Sigmoid colon (tissue), 7 donors: ENCODE data around the gene NEDD1. TPM values are rescaled to one million over a fixed set of nuclear protein-coding genes. Genes with fewer than 3 reads are reported as not detected.

Experiments used
- DNase-seq: peaks from one replicate; pipeline ENCODE4 v3.0.0-alpha.2; 2019
- H3K27ac ChIP-seq, 4 donors: fragments of 200-600 bp; sonication (generic); one replicate each; pipeline ENCODE4 v1.5.1; 2016 to 2019; ENCODE audit warnings: mild to moderate bottlenecking in 1 of 4
- H3K27me3 ChIP-seq, 3 donors: fragments of 200-600 bp; sonication (generic); one replicate each; pipeline ENCODE4 v1.5.1; 2019; ENCODE audit warnings: mild to moderate bottlenecking in 1 of 3
- H3K36me3 ChIP-seq, 4 donors: fragments of 200-600 bp; sonication (generic); one replicate each; pipeline ENCODE4 v1.5.1; 2016 to 2019
- H3K4me1 ChIP-seq, 4 donors: fragments of 200-600 bp; sonication (generic); one replicate each; pipeline ENCODE4 v1.5.1; 2017 to 2019
- H3K4me3 ChIP-seq, 4 donors: fragments of 200-600 bp; sonication (generic); one replicate each; pipeline ENCODE4 v1.5.1; 2017 to 2019; ENCODE audit warnings: mild to moderate bottlenecking in 2 of 4, moderate library complexity in 1 of 4
- H3K9me3 ChIP-seq, 4 donors: fragments of 200-600 bp in 3 of 4; sonication (generic) in 3 of 4; one replicate each; pipeline versions ENCODE4 v1.5.1 to v1.6.1; 2013 to 2019
- CTCF ChIP-seq, 4 experiments: fragments of 450-650 bp in 3 of 4; fragments of 200-600 bp in 1 of 4; IDR thresholded peaks; one replicate each; pipeline ENCODE4 v1.5.1; 2016 to 2019; ENCODE audit warnings: antibody characterized with exemption in 4 of 4, mild to moderate bottlenecking in 3 of 4, moderate library complexity in 2 of 4
- EP300 ChIP-seq, 4 donors: sonication (generic); formaldehyde crosslinking; IDR thresholded peaks; one replicate each; pipeline ENCODE4 v1.6.1; 2017; ENCODE audit warnings: antibody characterized with exemption in 4 of 4
- POLR2A ChIP-seq, 2 donors: fragments of 450-650 bp; IDR thresholded peaks; one replicate each; pipeline ENCODE4 v1.6.1; 2016; ENCODE audit warnings: antibody characterized with exemption in 2 of 2, mild to moderate bottlenecking in 2 of 2, moderate library complexity in 2 of 2
- POLR2AphosphoS5 ChIP-seq, 4 donors: sonication (generic); formaldehyde crosslinking; IDR thresholded peaks; one replicate each; pipeline ENCODE4 v1.6.1; 2017; ENCODE audit warnings: antibody characterized with exemption in 4 of 4
- WGBS, 2 donors: extraction: QIAGEN DNeasy Blood & Tissue Kit; methylation state at CpG; one replicate each; pipeline ENCODE4 v1.1.7; 2013; 5-methylcytosine and 5-hydroxymethylcytosine counted together
- intact Hi-C: fragments of 100-400 bp; cut with DNase I; formaldehyde crosslinking; loops from one replicate; pipeline ENCODE4 v1.15.1; 2023
- polyA plus RNA-seq, 3 donors: library from polyadenylated mRNA; stranded (reverse); fragments of 200-250 nt; gene quantifications; one replicate each; pipeline ENCODE4 v1.2.3, GENCODE V29; 2013
- small RNA-seq, 3 donors: library from RNA; depleted of rRNA; stranded (forward); fragments of <200 nt; gene quantifications; one replicate each; pipeline ENCODE3, GENCODE V24; 2016
- total RNA-seq, 4 donors: library from RNA; depleted of rRNA; stranded (reverse); fragments of >200 nt; gene quantifications; one replicate each; pipeline ENCODE4 v1.1.0, GENCODE V29; 2016
- donor health status: healthy with polysubstance abuse.
- donor health status: Bipolar disorder and iron deficiency.
- donor health status: healthy.

NEDD1 gene
- total and polyA plus RNA-seq, 7 donors, result 5.8 to 31.6 (median 17.1) TPM

GRCh38 chr12:97003276-97003675, 96.2 kb downstream of the NEDD1 start:
- Histone ChIP-seq H3K4me1 (no peaks in the 10 kb centered on the region), H3K27me3 (no peaks in the 10 kb centered on the region), H3K27ac (no peak overlapping the region), H3K4me3 (no peak overlapping the region), H3K9me3 (no peaks in the 10 kb centered on the region), H3K36me3 (no peaks in the 10 kb centered on the region)
- intact Hi-C loops, result no loop called here
- no peak for TF ChIP-seq POLR2A (IDR thresholded peaks at IDR 0.05)
- no peak for TF ChIP-seq EP300 (IDR thresholded peaks at IDR 0.05)
- no peak for TF ChIP-seq POLR2AphosphoS5 (IDR thresholded peaks at IDR 0.05)
- TF ChIP-seq CTCF (IDR thresholded peaks at IDR 0.05), result no peak
- DNase-seq, result no peak
- WGBS, 2 donors, result 94 to 96% methylated on average over 8 of the region's 8 CpGs

Small RNAs within 50 kb of the gene (small RNA-seq; reads per million reads assigned to genes)
- gene RF00019, result 0 reads per million in 3 donors
